Measurements from ENCODE around the gene CDCA7. TPM values are rescaled to one million over a fixed set of nuclear protein-coding genes. Genes with fewer than 3 reads are reported as not detected.
A peak's percentile ranks its signal among the peaks of the same experiment; 100 is the strongest.

CDCA7 gene
- total and polyA plus RNA-seq, 2 of the 13 experiments (the other 11 are each of a cell fraction or from before 2014, with no cell fraction given) = 46.2 to 57.8 TPM

GRCh38 chr2:173355132-173355865 lies 627 bp downstream of the CDCA7 start (continued):
- TF ChIP-seq ZNF30 (CRISPR knock-in tag; IDR thresholded peaks at IDR 0.05) (no peak), AGO2 (optimal IDR thresholded peaks at IDR 0.05; ENCODE audit: low read depth, low read length) (peak; percentile 81), ARNT2 (CRISPR knock-in tag; IDR thresholded peaks at IDR 0.05; ENCODE audit: low read depth) (0 out of 2 replicates have a peak, but pooled peaks have one; percentile 61), ZNF558 (CRISPR knock-in tag; IDR thresholded peaks at IDR 0.05; ENCODE audit: borderline replicate concordance) (0 out of 2 replicates have a peak, but pooled peaks have one; percentile 66), ZIK1 (CRISPR knock-in tag; IDR thresholded peaks at IDR 0.05; ENCODE audit: borderline replicate concordance, low read depth) (no peak), ZNF274 (CRISPR knock-in tag; IDR thresholded peaks at IDR 0.05) (no peak), PCBP2 (optimal IDR thresholded peaks at IDR 0.05; ENCODE audit: low read depth, low read length, poor library complexity, severe bottlenecking) (peak; percentile 22), ZNF343 (CRISPR knock-in tag; IDR thresholded peaks at IDR 0.05) (no peak; the same call in none of the 2 replicates), POLR2G (IDR thresholded peaks at IDR 0.05; ENCODE audit: low read depth, low read length) (peak; percentile 39; the same call in 1 of the 2 replicates), SRSF4 (IDR thresholded peaks at IDR 0.05; ENCODE audit: low read depth, low read length, poor library complexity, severe bottlenecking) (no peak), ZZZ3 (CRISPR knock-in tag; IDR thresholded peaks at IDR 0.05; ENCODE audit: borderline replicate concordance) (peak; percentile 20; the same call in 1 of the 2 replicates), ZNF101 (CRISPR knock-in tag; IDR thresholded peaks at IDR 0.05; ENCODE audit: borderline replicate concordance, low read depth) (no peak), ZNF136 (CRISPR knock-in tag; IDR thresholded peaks at IDR 0.05; ENCODE audit: low read depth) (no peak), FLYWCH1 (CRISPR knock-in tag; IDR thresholded peaks at IDR 0.05) (0 out of 2 replicates have a peak, but pooled peaks have one; percentile 1), SCMH1 (CRISPR knock-in tag; IDR thresholded peaks at IDR 0.05; ENCODE audit: borderline replicate concordance) (no peak), YEATS2 (CRISPR knock-in tag; IDR thresholded peaks at IDR 0.05; ENCODE audit: borderline replicate concordance) (no peak), CREM (IDR thresholded peaks at IDR 0.05) (no peak), CREM (CRISPR knock-in tag; IDR thresholded peaks at IDR 0.05) (no peak), ZNF660 (CRISPR knock-in tag; IDR thresholded peaks at IDR 0.05; ENCODE audit: borderline replicate concordance, low read depth) (no peak)
- TF ChIP-seq, protein P1, sequence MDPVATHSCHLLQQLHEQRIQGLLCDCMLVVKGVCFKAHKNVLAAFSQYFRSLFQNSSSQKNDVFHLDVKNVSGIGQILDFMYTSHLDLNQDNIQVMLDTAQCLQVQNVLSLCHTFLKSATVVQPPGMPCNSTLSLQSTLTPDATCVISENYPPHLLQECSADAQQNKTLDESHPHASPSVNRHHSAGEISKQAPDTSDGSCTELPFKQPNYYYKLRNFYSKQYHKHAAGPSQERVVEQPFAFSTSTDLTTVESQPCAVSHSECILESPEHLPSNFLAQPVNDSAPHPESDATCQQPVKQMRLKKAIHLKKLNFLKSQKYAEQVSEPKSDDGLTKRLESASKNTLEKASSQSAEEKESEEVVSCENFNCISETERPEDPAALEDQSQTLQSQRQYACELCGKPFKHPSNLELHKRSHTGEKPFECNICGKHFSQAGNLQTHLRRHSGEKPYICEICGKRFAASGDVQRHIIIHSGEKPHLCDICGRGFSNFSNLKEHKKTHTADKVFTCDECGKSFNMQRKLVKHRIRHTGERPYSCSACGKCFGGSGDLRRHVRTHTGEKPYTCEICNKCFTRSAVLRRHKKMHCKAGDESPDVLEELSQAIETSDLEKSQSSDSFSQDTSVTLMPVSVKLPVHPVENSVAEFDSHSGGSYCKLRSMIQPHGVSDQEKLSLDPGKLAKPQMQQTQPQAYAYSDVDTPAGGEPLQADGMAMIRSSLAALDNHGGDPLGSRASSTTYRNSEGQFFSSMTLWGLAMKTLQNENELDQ (CRISPR knock-in tag; IDR thresholded peaks at IDR 0.05; ENCODE audit: borderline replicate concordance) = no peak
- TF ChIP-seq, protein P2, sequence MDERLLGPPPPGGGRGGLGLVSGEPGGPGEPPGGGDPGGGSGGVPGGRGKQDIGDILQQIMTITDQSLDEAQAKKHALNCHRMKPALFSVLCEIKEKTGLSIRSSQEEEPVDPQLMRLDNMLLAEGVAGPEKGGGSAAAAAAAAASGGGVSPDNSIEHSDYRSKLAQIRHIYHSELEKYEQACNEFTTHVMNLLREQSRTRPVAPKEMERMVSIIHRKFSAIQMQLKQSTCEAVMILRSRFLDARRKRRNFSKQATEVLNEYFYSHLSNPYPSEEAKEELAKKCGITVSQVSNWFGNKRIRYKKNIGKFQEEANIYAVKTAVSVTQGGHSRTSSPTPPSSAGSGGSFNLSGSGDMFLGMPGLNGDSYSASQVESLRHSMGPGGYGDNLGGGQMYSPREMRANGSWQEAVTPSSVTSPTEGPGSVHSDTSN (CRISPR knock-in tag; IDR thresholded peaks at IDR 0.05) = no peak

All from HepG2 (cell line).